GM23338 (cell line): ENCODE measurements around the gene TMPRSS11D. TPM values are rescaled to one million over a fixed set of nuclear protein-coding genes. Genes with fewer than 3 reads are reported as not detected.

Source experiments
- ATAC-seq: fragments of 200-7000 bp; cut with Tn5 transposase; 3 replicates; pipeline ENCODE4 v1.9.1; 2020
- DNase-seq: peaks from one replicate; pipeline ENCODE4 v3.0.0-alpha.2; 2015; ENCODE audit warnings: low spot score
- H2AFZ ChIP-seq: fragments of 200-600 bp; sonication (generic); 2 replicates; pipeline ENCODE4 v1.8.0; 2016; ENCODE audit warnings: antibody characterized with exemption, mild to moderate bottlenecking, moderate library complexity
- H3F3A ChIP-seq: fragments of 200-600 bp; sonication (generic); replicated peaks from 2 replicates; pipeline ENCODE4 v1.8.0; 2017; ENCODE audit warnings: antibody characterized with exemption, mixed run types, low read depth
- H3K27ac ChIP-seq: fragments of 200-600 bp; sonication (generic); 2 replicates; pipeline ENCODE4 v1.6.1; 2016; ENCODE audit warnings: low read depth
- H3K27me3 ChIP-seq: fragments of 200-600 bp; sonication (generic); 2 replicates; pipeline ENCODE4 v1.8.0; 2016; ENCODE audit warnings: mild to moderate bottlenecking, mixed run types, moderate library complexity; ENCODE audit not compliant: insufficient read depth
- H3K36me3 ChIP-seq: fragments of 200-600 bp; sonication (generic); 2 replicates; pipeline ENCODE4 v1.8.0; 2016; ENCODE audit warnings: mild to moderate bottlenecking; ENCODE audit not compliant: insufficient read depth
- H3K4me1 ChIP-seq: fragments of 200-600 bp; sonication (generic); 2 replicates; pipeline ENCODE4 v1.8.0; 2016; ENCODE audit warnings: mild to moderate bottlenecking, moderate library complexity; ENCODE audit not compliant: insufficient read depth
- H3K4me2 ChIP-seq: fragments of 200-600 bp; sonication (generic); 2 replicates; pipeline ENCODE4 v1.7.1; 2017; ENCODE audit warnings: mixed run types
- H3K4me3 ChIP-seq: fragments of 200-600 bp; sonication (generic); 2 replicates; pipeline ENCODE4 v1.6.1; 2016; ENCODE audit warnings: mixed run types
- H3K79me2 ChIP-seq: fragments of 200-600 bp; sonication (generic); replicated peaks from 2 replicates; pipeline ENCODE4 v1.8.0; 2017; ENCODE audit warnings: mild to moderate bottlenecking; ENCODE audit not compliant: insufficient read depth
- H3K9me2 ChIP-seq: fragments of 200-600 bp; sonication (generic); 2 replicates; pipeline ENCODE4 v1.8.0; 2017; ENCODE audit not compliant: insufficient read depth
- H4K20me1 ChIP-seq: fragments of 200-600 bp; sonication (generic); replicated peaks from 2 replicates; pipeline ENCODE4 v1.8.0; 2017; ENCODE audit warnings: mild to moderate bottlenecking; ENCODE audit not compliant: insufficient read depth
- H3K27ac Mint-ChIP-seq: 2 replicates; pipeline ENCODE4 v1.8.0; 2020; ENCODE audit warnings: inconsistent platforms, mild to moderate bottlenecking, moderate library complexity, mixed read lengths
- H3K27me3 Mint-ChIP-seq: 3 replicates; pipeline ENCODE4 v1.8.0; 2022; ENCODE audit warnings: low read depth, mild to moderate bottlenecking, moderate library complexity, mixed read lengths, inconsistent platforms; ENCODE audit not compliant: insufficient read depth, poor library complexity
- H3K36me3 Mint-ChIP-seq: 3 replicates; pipeline ENCODE4 v1.8.0; 2021; ENCODE audit warnings: low read depth, mild to moderate bottlenecking, inconsistent platforms, moderate library complexity, mixed read lengths
- H3K4me1 Mint-ChIP-seq: 3 replicates; pipeline ENCODE4 v1.8.0; 2020; ENCODE audit warnings: mild to moderate bottlenecking, inconsistent platforms, mixed read lengths
- H3K4me3 Mint-ChIP-seq: 3 replicates; pipeline ENCODE4 v1.8.0; 2021; ENCODE audit warnings: moderate library complexity, mild to moderate bottlenecking, inconsistent platforms, mixed read lengths
- H3K9me3 Mint-ChIP-seq: 3 replicates; pipeline ENCODE4 v1.8.0; 2020; ENCODE audit warnings: moderate library complexity, mild to moderate bottlenecking, inconsistent platforms, mixed read lengths
- CREB1 ChIP-seq: fragments of 250-450 bp; sonication (Bioruptor Pico); IDR thresholded peaks from 2 replicates; pipeline ENCODE4 v1.5.0; 2020; ENCODE audit warnings: low read depth, mild to moderate bottlenecking, moderate library complexity
- EZH2 ChIP-seq: fragments of 200-600 bp; sonication (generic); IDR thresholded peaks from one replicate; pipeline ENCODE4 v1.8.0; 2017; ENCODE audit warnings: antibody characterized with exemption, mild to moderate bottlenecking, low read depth; ENCODE audit not compliant: unreplicated experiment
- EZH2phosphoT487 ChIP-seq: fragments of 200-600 bp; sonication (generic); IDR thresholded peaks from one replicate; pipeline ENCODE4 v1.8.1; 2018; ENCODE audit warnings: antibody characterized with exemption; ENCODE audit not compliant: unreplicated experiment
- JUNB ChIP-seq: IDR thresholded peaks from one replicate; pipeline ENCODE4 v1.6.1; 2016; ENCODE audit warnings: antibody characterized with exemption; ENCODE audit not compliant: unreplicated experiment
- NANOG ChIP-seq: IDR thresholded peaks from 2 replicates; pipeline ENCODE4 v1.6.1; 2016; ENCODE audit warnings: antibody characterized with exemption, borderline replicate concordance
- POLR2AphosphoS5 ChIP-seq: IDR thresholded peaks from 2 replicates; pipeline ENCODE4 v1.6.1; 2016; ENCODE audit warnings: antibody characterized with exemption, low read depth
- STAT1 ChIP-seq: IDR thresholded peaks from one replicate; pipeline ENCODE4 v1.6.1; 2016; ENCODE audit warnings: antibody characterized with exemption; ENCODE audit not compliant: unreplicated experiment
- ZNF114 ChIP-seq: fragments of 250-450 bp; sonication (Bioruptor Pico); IDR thresholded peaks from 2 replicates; pipeline ENCODE4 v1.5.0; 2020; ENCODE audit warnings: mild to moderate bottlenecking, moderate library complexity
- ZNF331 ChIP-seq: fragments of 250-450 bp; sonication (Bioruptor Pico); IDR thresholded peaks from 2 replicates; pipeline ENCODE4 v1.5.0; 2020; ENCODE audit warnings: low read depth, mild to moderate bottlenecking, moderate library complexity
- polyA plus RNA-seq: library from polyadenylated mRNA; unstranded; fragments of >200 nt; fragmentation: Nextera tagmentation; extraction: Ambion mirVana; gene quantifications from 2 replicates; pipeline ENCODE4 v1.2.1, GENCODE V29; 2016
- total RNA-seq: library from RNA; depleted of rRNA; stranded (reverse); fragments of >200 nt; shearing (Covaris generic); gene quantifications from 2 replicates; pipeline ENCODE4 v1.2.3, GENCODE V29; 2014
- TF ChIP-seq, protein P1 (sequence below): IDR thresholded peaks from 2 replicates; pipeline ENCODE4 v1.6.1; 2016; ENCODE audit warnings: antibody characterized with exemption
- TF ChIP-seq, protein P2 (sequence below), 2 experiments: fragments of 200-600 bp in 1 of 2; sonication (generic) in 1 of 2; conservative IDR thresholded peaks; 2 replicates each; pipeline versions ENCODE4 v1.5.1 to v1.6.1; 2016 to 2017; ENCODE audit warnings: antibody characterized with exemption in 2 of 2, low read depth in 2 of 2, mild to moderate bottlenecking in 2 of 2, moderate library complexity in 1 of 2
- TF ChIP-seq, protein P3 (sequence below): IDR thresholded peaks from one replicate; pipeline ENCODE4 v1.6.1; 2018; ENCODE audit warnings: antibody characterized with exemption; ENCODE audit not compliant: unreplicated experiment
- TF ChIP-seq, protein P4 (sequence below): fragments of 250-450 bp; sonication (Bioruptor Pico); IDR thresholded peaks from 2 replicates; pipeline ENCODE4 v1.5.0; 2020; ENCODE audit warnings: mild to moderate bottlenecking, moderate library complexity

Gene TMPRSS11D
- total and polyA plus RNA-seq, 2 experiments from 2014 or later = not detected

DNA sequence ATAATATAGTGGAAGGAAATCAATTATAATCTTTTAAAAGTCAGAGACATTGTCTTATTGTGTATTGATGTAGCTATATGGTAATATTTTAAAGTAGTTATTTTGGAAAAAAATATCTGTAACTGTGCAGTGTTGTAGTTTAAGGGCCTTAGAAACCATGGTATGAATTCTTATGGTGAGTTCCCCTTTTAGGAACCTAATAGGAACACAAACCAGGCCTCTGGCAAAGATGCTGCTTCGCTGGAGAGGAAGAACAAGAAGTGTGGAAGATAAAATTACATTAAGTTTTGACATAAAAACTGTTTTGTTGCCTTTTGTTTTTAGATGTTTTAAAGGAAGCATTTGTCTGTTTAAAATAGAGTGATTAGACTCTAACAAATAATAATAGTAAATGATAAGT is 10.9 kb upstream of the TMPRSS11D start:
- Histone ChIP-seq H3K4me2 (no peak overlapping the region), H3K36me3 (no peaks in the 10 kb centered on the region), H3K27me3 (no peaks in the 10 kb centered on the region), H3K27ac (no peak overlapping the region), H3K79me2 (no peaks in the 10 kb centered on the region), H3K9me2 (no peaks in the 10 kb centered on the region), H2AFZ (no peak overlapping the region), H3K4me3 (no peak overlapping the region), H3K4me1 (no peaks in the 10 kb centered on the region), H3F3A (no peaks in the 10 kb centered on the region), H4K20me1 (no peaks in the 10 kb centered on the region)
- DNase-seq (no peak), ATAC-seq (no peak)
- H3K27ac Mint-ChIP-seq = no peak overlapping the region
- no peaks in the 10 kb centered on the region for H3K36me3 Mint-ChIP-seq
- H3K4me1 Mint-ChIP-seq = peaks cover 5% of the 10 kb centered on the region; the same call in 2 of the 3 replicates
- H3K9me3 Mint-ChIP-seq = peaks cover 8% of the 10 kb centered on the region; the same call in 1 of the 3 replicates
- no peak for TF ChIP-seq EZH2
- TF ChIP-seq, protein P1, sequence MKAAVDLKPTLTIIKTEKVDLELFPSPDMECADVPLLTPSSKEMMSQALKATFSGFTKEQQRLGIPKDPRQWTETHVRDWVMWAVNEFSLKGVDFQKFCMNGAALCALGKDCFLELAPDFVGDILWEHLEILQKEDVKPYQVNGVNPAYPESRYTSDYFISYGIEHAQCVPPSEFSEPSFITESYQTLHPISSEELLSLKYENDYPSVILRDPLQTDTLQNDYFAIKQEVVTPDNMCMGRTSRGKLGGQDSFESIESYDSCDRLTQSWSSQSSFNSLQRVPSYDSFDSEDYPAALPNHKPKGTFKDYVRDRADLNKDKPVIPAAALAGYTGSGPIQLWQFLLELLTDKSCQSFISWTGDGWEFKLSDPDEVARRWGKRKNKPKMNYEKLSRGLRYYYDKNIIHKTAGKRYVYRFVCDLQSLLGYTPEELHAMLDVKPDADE = no peak
- TF ChIP-seq STAT1 = no peak
- TF ChIP-seq CREB1 (CRISPR knock-in tag) = no peak
- TF ChIP-seq, protein P2, sequence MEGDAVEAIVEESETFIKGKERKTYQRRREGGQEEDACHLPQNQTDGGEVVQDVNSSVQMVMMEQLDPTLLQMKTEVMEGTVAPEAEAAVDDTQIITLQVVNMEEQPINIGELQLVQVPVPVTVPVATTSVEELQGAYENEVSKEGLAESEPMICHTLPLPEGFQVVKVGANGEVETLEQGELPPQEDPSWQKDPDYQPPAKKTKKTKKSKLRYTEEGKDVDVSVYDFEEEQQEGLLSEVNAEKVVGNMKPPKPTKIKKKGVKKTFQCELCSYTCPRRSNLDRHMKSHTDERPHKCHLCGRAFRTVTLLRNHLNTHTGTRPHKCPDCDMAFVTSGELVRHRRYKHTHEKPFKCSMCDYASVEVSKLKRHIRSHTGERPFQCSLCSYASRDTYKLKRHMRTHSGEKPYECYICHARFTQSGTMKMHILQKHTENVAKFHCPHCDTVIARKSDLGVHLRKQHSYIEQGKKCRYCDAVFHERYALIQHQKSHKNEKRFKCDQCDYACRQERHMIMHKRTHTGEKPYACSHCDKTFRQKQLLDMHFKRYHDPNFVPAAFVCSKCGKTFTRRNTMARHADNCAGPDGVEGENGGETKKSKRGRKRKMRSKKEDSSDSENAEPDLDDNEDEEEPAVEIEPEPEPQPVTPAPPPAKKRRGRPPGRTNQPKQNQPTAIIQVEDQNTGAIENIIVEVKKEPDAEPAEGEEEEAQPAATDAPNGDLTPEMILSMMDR (conservative IDR thresholded peaks at IDR 0.05; ENCODE audit: low read depth in 2 of 2) = no peak
- TF ChIP-seq NANOG = no peak
- TF ChIP-seq POLR2AphosphoS5 = no peak
- TF ChIP-seq, protein P3, sequence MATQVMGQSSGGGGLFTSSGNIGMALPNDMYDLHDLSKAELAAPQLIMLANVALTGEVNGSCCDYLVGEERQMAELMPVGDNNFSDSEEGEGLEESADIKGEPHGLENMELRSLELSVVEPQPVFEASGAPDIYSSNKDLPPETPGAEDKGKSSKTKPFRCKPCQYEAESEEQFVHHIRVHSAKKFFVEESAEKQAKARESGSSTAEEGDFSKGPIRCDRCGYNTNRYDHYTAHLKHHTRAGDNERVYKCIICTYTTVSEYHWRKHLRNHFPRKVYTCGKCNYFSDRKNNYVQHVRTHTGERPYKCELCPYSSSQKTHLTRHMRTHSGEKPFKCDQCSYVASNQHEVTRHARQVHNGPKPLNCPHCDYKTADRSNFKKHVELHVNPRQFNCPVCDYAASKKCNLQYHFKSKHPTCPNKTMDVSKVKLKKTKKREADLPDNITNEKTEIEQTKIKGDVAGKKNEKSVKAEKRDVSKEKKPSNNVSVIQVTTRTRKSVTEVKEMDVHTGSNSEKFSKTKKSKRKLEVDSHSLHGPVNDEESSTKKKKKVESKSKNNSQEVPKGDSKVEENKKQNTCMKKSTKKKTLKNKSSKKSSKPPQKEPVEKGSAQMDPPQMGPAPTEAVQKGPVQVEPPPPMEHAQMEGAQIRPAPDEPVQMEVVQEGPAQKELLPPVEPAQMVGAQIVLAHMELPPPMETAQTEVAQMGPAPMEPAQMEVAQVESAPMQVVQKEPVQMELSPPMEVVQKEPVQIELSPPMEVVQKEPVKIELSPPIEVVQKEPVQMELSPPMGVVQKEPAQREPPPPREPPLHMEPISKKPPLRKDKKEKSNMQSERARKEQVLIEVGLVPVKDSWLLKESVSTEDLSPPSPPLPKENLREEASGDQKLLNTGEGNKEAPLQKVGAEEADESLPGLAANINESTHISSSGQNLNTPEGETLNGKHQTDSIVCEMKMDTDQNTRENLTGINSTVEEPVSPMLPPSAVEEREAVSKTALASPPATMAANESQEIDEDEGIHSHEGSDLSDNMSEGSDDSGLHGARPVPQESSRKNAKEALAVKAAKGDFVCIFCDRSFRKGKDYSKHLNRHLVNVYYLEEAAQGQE = no peak
- no peak for TF ChIP-seq ZNF331 (CRISPR knock-in tag)
- TF ChIP-seq, protein P4, sequence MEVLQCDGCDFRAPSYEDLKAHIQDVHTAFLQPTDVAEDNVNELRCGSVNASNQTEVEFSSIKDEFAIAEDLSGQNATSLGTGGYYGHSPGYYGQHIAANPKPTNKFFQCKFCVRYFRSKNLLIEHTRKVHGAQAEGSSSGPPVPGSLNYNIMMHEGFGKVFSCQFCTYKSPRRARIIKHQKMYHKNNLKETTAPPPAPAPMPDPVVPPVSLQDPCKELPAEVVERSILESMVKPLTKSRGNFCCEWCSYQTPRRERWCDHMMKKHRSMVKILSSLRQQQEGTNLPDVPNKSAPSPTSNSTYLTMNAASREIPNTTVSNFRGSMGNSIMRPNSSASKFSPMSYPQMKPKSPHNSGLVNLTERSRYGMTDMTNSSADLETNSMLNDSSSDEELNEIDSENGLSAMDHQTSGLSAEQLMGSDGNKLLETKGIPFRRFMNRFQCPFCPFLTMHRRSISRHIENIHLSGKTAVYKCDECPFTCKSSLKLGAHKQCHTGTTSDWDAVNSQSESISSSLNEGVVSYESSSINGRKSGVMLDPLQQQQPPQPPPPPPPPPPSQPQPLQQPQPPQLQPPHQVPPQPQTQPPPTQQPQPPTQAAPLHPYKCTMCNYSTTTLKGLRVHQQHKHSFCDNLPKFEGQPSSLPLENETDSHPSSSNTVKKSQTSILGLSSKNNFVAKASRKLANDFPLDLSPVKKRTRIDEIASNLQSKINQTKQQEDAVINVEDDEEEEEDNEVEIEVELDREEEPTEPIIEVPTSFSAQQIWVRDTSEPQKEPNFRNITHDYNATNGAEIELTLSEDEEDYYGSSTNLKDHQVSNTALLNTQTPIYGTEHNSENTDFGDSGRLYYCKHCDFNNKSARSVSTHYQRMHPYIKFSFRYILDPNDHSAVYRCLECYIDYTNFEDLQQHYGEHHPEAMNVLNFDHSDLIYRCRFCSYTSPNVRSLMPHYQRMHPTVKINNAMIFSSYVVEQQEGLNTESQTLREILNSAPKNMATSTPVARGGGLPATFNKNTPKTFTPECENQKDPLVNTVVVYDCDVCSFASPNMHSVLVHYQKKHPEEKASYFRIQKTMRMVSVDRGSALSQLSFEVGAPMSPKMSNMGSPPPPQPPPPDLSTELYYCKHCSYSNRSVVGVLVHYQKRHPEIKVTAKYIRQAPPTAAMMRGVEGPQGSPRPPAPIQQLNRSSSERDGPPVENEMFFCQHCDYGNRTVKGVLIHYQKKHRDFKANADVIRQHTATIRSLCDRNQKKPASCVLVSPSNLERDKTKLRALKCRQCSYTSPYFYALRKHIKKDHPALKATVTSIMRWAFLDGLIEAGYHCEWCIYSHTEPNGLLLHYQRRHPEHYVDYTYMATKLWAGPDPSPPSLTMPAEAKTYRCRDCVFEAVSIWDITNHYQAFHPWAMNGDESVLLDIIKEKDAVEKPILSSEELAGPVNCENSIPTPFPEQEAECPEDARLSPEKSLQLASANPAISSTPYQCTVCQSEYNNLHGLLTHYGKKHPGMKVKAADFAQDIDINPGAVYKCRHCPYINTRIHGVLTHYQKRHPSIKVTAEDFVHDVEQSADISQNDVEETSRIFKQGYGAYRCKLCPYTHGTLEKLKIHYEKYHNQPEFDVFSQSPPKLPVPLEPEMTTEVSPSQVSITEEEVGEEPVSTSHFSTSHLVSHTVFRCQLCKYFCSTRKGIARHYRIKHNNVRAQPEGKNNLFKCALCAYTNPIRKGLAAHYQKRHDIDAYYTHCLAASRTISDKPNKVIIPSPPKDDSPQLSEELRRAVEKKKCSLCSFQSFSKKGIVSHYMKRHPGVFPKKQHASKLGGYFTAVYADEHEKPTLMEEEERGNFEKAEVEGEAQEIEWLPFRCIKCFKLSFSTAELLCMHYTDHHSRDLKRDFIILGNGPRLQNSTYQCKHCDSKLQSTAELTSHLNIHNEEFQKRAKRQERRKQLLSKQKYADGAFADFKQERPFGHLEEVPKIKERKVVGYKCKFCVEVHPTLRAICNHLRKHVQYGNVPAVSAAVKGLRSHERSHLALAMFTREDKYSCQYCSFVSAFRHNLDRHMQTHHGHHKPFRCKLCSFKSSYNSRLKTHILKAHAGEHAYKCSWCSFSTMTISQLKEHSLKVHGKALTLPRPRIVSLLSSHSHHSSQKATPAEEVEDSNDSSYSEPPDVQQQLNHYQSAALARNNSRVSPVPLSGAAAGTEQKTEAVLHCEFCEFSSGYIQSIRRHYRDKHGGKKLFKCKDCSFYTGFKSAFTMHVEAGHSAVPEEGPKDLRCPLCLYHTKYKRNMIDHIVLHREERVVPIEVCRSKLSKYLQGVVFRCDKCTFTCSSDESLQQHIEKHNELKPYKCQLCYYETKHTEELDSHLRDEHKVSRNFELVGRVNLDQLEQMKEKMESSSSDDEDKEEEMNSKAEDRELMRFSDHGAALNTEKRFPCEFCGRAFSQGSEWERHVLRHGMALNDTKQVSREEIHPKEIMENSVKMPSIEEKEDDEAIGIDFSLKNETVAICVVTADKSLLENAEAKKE (CRISPR knock-in tag) = no peak
- TF ChIP-seq ZNF114 (CRISPR knock-in tag) = no peak
- no peak for TF ChIP-seq JUNB
- no peak for TF ChIP-seq EZH2phosphoT487
- H3K27me3 Mint-ChIP-seq = peaks cover 4% of the 10 kb centered on the region
- H3K4me3 Mint-ChIP-seq = no peak overlapping the region
